Gastroesophageal sphincter (tissue), 3 donors: ENCODE measurements around the gene ATP5F1D.

Experiments used
- CTCF ChIP-seq, 4 experiments: fragments of 200-600 bp in 2 of 4; fragments of 450-650 bp in 2 of 4; sonication (generic) in 1 of 4; IDR thresholded peaks; one replicate each; pipeline ENCODE4 v1.5.1; 2017 to 2019; ENCODE audit warnings: antibody characterized with exemption in 4 of 4, mild to moderate bottlenecking in 2 of 4, moderate library complexity in 2 of 4
- EP300 ChIP-seq: sonication (generic); formaldehyde crosslinking; IDR thresholded peaks from one replicate; pipeline ENCODE4 v1.6.1; 2017; ENCODE audit warnings: antibody characterized with exemption, mild to moderate bottlenecking
- POLR2A ChIP-seq, 2 donors: fragments of 450-650 bp; IDR thresholded peaks; one replicate each; pipeline ENCODE4 v1.6.1; 2017; ENCODE audit warnings: antibody characterized with exemption in 2 of 2, mild to moderate bottlenecking in 2 of 2, moderate library complexity in 1 of 2
- POLR2AphosphoS5 ChIP-seq: sonication (generic); formaldehyde crosslinking; IDR thresholded peaks from one replicate; pipeline ENCODE4 v1.6.1; 2017; ENCODE audit warnings: antibody characterized with exemption

DNA sequence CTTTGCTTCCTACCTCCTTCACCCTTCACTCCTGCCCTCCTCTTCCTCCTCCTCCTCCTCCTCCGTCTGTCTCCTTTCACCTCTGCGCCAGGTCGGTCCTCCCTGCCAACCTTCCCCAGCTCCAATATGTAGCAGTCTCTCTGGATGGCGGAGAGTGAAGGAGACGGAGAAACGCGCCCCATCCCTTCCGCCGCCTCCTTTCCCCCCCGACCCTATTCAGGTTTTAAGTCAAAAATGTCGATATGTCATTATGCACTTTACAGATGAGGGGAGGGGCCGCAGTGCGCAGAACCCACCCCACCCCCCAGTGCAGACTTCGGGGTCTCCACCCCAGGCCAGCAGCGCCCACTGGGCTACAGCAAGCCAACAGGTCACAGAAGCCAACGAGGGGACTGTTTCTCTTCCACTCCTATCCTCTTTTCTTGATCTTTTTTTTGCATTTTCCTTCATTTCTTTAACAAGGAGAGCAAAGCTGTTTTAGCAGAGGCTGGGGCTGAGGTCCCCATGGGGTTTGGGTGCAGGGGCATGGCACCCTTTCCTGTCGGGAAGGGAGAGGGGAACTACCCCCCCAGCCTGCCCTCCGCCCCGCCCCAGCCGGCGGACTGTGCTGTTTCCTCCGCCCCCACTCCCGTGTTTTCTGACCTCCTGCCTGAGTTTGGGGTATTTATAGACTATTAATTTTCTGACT, 16.1 kb downstream of the ATP5F1D start:
- TF ChIP-seq CTCF (IDR thresholded peaks at IDR 0.05) (no peak), POLR2AphosphoS5 (no peak), EP300 (no peak), POLR2A (IDR thresholded peaks at IDR 0.05) (no peak)
